Activated CD8-positive, alpha-beta memory T cell treated with anti-CD3 and anti-CD28 coated beads for 4 hours (primary cell): ENCODE measurements around the gene BACE2.
"Not testable (repeated sequence)": the region's sequence is repeated elsewhere in the genome, so short reads cannot be mapped to it uniquely, and the experiment has no call there.

ENCODE experiments used
- DNase-seq, 2 donors: peaks; one replicate each; pipeline ENCODE4 v3.0.0-alpha.2; 2020; ENCODE audit warnings: low read depth in 2 of 2

Gene BACE2

DNA sequence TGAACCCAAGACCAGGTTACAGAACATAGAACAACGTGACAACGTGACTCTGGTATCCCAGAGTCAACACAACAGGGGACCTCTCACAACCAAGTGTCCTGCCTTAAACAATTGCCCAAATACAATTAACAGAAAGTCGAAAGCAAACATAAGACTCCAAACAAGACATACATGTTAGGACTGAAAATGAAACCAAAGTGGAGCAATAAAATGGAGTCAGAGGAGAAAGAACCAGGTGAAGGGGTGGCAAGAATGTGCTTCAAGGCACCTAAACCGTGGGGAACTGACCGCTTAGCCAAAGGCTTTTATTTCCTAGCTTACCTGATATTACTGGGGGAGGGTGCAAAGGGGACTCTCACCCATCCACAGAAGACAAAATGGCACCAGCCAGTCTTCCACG is 17.8 kb downstream of the BACE2 start:
- DNase-seq, result no peak

DNA sequence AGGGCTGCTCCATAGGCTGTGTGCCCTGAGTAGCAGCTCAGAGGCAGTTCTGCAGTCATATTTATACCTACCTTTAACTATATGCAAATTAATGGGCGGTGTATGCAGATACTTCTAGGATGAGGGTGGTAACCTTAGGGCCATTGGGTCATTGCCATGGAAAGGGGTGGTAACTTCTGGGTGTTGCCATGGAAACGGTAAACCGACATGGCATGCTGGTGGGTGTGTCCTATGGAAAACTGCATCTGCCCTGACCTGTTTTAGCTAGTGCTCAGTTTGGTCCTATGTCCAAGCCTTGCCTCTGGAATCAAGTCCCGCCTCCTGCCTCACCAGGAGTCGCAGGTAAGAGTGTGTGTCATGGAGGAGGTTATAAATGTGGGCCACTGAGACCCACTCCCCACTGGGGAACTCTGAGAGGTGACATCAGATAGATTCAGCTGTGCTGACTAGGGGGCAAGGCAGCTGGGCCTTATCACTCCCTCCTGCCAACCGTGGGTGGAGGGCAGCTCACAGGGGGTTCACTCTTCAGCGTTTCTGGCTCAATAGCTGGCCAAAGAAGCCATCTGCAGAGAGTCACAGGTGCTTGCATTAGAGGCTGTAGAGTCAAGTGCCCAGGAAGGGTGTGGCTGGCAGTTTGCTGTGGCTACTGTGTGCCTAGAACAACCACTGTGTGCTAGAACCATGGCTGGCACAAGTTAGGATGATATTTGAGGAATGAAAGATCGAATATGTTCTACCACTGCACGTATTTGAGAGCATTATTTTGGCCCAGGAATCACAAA is 19.0 kb downstream of the BACE2 start:
- DNase-seq, result no peak

GRCh38 chr21:41187537-41188025 is 19.6 kb downstream of the BACE2 start:
- no peak for DNase-seq

DNA sequence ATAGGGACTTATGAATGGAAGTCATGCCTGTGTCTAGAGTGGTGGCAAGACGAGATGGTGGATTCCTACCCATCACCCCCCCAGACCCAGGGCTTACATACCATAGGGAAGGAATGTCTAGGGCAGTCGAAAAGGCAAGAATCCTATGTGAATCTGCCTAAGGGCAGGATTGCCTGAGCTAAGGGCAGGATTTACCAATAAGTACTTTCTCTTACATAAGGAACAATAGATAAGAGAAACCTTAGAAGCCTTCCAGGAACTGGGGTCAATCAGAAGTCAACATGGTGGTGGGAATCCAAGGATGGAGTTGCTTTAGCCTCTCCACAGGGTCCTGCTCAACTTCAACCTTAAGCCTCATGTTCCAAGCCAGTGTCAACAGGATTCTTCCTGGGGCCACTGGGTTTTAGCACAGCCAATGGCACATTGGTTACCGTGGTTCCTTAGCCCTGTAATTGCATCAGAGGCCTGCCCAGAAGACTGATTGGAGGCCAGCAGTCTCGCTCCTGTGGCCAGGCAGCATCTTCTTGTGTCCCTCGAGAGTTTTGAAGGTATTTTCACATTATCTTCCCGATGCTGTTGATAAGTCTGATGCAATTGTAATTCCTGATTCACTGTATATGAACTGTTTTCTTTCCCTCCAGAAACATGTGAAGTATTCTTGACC is 20.7 kb downstream of the BACE2 start:
- DNase-seq, result no peak

DNA sequence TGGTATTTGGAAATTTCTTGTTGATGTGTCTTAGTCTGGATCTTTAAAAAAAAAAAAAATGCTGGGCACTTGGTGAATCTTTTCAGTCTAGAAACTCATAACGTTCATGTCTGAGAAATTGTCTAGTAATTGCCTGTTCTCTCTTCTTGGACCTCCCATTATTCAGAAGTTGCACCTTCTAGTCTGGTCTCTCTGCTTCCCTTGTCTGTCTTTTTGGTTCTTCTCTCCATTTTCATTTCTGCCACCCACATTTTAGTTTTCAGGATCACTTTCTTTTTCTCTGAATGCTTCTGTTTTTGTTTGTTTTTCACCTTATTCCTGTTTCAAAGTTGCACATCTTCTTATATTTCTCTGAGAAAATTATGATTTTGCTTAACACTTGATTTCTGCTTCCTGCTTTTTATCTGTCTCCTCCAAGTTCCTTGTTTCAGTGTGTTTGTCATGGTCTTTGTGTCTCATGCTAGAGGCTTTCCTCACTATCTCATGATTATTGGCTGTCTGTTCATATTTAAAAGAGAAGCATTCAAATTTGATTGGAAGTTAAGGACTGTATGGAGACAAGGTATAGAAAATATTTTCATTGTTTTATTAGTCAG is 21.3 kb downstream of the BACE2 start:
- no peak for DNase-seq

DNA sequence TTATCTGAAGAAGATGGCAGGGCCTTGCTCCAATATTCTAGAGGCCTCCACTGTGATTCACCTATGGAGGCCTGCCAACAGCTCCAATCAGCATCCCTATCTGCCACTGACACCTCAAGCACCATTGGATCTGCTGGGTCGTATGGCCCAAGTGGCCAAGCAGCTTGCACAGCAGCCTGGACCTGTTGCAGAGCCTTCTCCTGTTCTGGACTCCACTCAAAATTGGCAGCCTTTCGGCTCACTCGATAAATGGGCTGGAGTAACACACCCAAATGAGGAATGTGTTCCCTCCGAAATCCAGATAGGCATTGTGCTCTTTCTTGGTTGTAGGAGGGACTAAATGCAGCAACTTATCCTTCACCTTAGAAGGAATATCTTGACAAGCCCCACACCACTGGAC is 24.6 kb downstream of the BACE2 start:
- not testable (repeated sequence) for DNase-seq

DNA sequence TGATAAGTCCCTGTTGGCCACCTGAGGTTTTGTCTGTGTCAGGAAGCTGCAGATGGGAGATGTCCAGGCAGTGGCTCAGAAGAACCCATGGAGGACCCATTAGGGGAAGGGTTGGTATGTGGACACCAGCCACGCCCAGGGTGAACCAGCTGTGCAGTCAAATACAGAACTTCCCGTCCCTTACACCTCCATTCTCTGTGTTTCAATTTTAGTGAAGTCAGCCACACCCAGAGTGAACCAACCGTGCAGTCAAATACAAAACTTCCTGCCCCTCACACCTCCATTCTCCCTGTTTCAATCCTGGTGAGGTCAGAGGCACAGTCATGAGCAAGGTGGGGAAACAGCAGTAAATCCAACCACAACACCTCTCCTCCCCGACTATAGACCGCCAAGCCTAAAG is 27.4 kb downstream of the BACE2 start:
- DNase-seq, result no peak

DNA sequence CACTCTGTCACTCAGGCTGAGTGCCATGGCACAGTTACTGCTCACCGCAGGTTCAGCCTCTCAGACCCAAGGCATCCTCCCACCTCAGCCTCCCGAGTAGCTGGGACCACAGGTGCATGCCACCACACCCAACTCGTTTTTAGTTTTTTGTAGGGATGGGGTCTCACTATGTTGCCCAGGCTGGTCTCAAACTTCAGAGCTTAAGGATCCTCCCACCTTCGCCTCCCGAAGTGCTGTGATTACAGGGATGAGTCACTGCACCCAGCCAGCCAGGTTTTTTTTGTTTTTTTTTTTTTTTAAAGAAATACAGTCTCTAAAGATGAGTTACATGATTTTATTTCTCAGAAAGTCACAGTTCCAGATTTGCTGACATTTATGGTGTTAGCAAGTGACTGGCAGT is 29.0 kb downstream of the BACE2 start:
- DNase-seq, result no peak

GRCh38 chr21:41197582-41197981 is 29.6 kb downstream of the BACE2 start:
- no peak for DNase-seq

GRCh38 chr21:41198647-41199046 is 30.7 kb downstream of the BACE2 start:
- DNase-seq, result not testable (repeated sequence)

DNA sequence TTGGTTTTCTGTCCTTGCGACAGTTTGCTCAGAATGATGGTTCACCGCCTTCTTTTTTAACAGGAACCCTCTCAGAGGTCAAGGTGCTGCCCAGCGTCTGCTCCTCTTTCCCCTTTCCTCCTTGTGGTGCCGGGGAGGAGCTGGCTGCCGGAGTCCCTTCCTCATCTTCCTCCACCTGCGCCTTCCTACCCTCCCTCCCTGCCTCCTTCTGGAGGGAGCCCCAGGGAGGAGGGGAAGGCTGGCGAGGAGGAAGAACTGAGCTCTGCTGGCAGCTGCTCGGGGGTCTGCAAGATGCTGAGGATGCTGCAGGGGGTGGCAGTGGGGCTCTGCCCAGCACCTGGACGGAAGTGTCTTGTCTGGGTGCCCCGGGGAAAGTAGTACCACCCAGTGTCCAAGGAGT is 31.2 kb downstream of the BACE2 start:
- no peak for DNase-seq

GRCh38 chr21:41199588-41199987 is 31.6 kb downstream of the BACE2 start:
- DNase-seq, result no peak

DNA sequence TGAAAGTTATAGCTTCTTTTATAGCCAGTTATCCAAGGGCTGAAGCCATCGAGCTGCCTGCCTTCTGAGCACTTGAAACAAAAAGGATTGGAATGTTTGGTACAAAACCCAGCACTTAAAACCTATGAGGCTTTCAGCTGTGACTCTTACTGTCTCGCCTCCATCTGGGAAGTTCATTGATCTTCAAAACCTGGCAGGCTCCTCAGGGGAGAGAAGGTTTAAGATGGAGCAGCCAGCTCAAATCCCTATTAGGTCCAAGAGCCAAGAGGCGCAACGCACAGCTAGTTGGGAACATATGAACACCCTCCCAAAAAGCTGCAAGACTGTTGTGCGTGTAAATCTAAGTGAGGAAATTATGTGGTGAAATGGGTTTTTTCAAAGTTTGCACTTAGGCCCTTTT is 33.4 kb downstream of the BACE2 start:
- no peak for DNase-seq

DNA sequence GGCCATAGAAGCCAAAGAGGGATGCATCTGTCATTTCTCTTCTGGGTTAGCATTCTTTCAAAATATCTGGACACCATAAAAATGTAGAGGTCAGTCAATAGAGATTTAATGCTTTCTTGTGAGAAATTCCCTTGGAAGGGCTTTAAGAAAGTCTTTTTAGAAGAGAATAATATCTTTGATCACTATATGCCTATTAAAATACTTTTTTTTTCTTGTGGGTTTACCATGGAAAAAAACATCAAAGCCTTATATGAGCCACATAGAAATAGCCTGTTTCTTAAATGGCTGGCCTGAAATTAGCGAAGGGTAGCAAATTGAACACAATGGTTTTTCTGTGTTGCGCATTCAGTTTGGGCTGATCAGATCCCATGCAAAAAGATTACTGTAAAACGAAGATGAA is 36.8 kb downstream of the BACE2 start:
- DNase-seq, result no peak

DNA sequence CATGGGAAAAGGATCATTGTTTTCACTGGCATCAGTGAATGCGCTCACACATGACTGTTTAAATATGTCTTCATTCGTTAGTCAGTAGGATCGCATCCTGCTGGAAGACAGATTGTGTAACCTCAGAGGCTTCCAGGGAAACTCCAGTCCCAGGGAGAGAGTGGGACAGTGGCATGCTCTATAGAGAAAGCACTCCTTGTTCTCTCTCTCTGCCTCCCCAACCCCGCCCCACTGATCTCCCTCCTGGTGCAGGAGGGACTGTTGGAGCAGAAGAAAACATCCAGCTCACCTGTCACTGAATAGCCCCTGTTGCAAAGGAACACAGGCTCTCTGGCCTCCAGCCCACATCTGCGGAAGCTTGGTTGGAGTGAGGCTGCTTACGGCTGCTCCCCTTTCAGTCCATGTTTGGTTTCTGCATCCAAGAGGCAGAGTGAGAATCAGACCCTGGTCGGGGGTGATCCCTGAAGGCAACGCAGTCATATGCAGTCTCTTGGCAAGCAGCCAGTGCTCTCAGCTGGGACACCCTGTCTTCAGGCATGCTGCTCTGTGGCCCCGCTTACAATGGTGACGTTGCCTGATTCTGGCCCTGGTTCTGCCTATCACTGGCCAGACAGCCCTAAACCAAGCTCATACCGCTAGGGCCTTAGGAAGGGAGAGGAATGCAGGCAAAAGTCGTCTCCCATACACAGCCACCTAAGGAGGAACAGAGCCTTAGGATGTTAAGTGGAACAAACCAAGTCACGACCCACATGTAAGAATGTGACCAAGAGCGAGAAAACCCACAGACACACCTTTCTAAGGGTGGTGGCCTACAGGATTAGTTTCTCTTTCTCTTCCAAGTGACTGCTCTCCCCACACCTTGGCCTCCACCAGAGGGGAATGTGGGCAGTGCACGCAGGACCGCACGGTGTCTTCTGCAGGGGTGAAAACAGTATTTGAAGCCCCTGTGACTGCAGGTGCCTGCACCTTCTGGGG is 39.7 kb downstream of the BACE2 start:
- DNase-seq, result no peak

GRCh38 chr21:41208376-41208763 is 40.4 kb downstream of the BACE2 start:
- DNase-seq, result no peak

GRCh38 chr21:41209016-41209619 is 41.2 kb downstream of the BACE2 start:
- no peak for DNase-seq

GRCh38 chr21:41210426-41211059 is 42.6 kb downstream of the BACE2 start:
- no peak for DNase-seq

DNA sequence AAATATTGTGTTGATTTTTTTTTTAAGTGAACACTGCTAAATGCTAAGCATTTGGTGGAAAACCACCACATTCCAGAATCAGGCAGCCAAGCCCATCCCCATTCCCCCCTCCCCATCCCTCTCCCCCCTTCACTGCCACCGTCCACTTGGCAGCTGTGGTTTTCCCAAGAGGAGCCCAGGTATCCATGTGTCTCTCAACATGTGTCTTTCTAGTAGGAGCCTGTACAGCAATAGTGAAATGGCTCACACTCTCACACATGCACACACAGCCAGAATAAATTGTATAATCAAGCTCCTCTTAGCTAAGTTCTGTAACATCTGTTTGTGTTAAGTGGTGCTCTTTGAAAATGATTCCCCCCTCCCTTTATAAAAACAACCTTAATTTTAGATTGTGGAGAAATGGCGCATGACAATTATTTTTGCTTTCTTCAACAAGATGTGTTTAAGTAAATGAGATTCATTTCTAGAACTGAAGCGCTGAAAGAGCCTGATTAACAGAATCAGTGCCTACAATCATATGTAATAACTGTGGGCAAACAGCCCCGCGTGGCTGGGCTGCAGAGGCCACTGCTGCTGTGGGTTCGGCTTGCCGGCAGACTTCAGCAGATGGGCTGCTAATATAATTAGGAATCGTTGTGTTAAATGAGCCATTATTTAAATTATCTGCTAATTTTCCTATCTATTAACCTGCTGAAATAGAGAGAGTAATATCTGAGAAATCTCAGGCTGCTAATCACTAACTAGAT is 43.3 kb downstream of the BACE2 start:
- DNase-seq, result no peak

DNA sequence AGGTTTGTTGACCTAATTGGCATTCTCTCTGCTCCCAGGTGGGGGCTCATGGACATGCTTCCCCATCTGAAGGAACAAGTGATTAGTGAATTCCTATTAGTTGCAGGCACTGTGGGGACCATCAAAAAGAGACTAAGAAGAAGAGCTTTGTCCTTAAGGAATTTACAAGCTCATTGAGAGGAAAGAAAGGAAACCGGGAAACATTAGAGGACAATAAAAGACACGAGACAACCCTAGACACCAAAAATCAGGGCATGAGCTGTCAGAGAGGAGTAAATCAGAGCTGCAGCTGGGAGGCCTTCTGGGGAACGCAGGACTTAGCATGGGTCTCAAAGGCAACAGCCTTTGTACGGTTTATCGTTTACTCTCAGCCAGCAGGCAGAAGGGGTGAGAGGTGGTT is 45.1 kb downstream of the BACE2 start:
- no peak for DNase-seq
